Esophagus squamous epithelium (tissue), 5 donors: ENCODE results near the gene CFL1. TPM values are rescaled to one million over a fixed set of nuclear protein-coding genes. Genes with fewer than 3 reads are reported as not detected.
"Not testable (repeated sequence)": the region's sequence is repeated elsewhere in the genome, so short reads cannot be mapped to it uniquely, and the experiment has no call there.

Experiments
- DNase-seq: peaks from one replicate; lab custom pipeline; 2025; lab: John Stamatoyannopoulos, UW
- H3K27ac ChIP-seq, 4 donors: fragments of 200-600 bp; sonication (generic); one replicate each; pipeline ENCODE4 v1.5.1; 2016 to 2019; ENCODE audit warnings: mild to moderate bottlenecking in 1 of 4
- H3K27me3 ChIP-seq, 4 donors: fragments of 200-600 bp; sonication (generic); 1 replicate in 3 of 4; 2 replicates in 1 of 4; pipeline versions ENCODE4 v1.5.1 to v1.6.0; 2017 to 2021; ENCODE audit warnings: antibody characterized with exemption in 1 of 4
- H3K36me3 ChIP-seq, 3 donors: fragments of 200-600 bp; sonication (generic); one replicate each; pipeline ENCODE4 v1.5.1; 2016 to 2019
- H3K4me1 ChIP-seq, 3 donors: fragments of 200-600 bp; sonication (generic); one replicate each; pipeline ENCODE4 v1.5.1; 2017 to 2019
- H3K4me3 ChIP-seq, 4 donors: fragments of 200-600 bp; sonication (generic); 1 replicate in 3 of 4; 2 replicates in 1 of 4; pipeline ENCODE4 v1.5.1; 2016 to 2019; ENCODE audit warnings: mild to moderate bottlenecking in 2 of 4, moderate library complexity in 1 of 4
- H3K9me3 ChIP-seq, 3 donors: fragments of 200-600 bp; sonication (generic); one replicate each; pipeline ENCODE4 v1.5.1; 2016 to 2019
- CTCF ChIP-seq, 6 experiments: fragments of 450-650 bp in 4 of 6; fragments of 200-600 bp in 2 of 6; sonication (generic) in 2 of 6; IDR thresholded peaks; one replicate each; pipeline ENCODE4 v1.5.1; 2016 to 2019; ENCODE audit warnings: antibody characterized with exemption in 6 of 6, mild to moderate bottlenecking in 4 of 6, moderate library complexity in 4 of 6
- POLR2A ChIP-seq, 4 donors: fragments of 450-650 bp; IDR thresholded peaks; one replicate each; pipeline ENCODE4 v1.6.1; 2017; ENCODE audit warnings: antibody characterized with exemption in 4 of 4, mild to moderate bottlenecking in 4 of 4, moderate library complexity in 3 of 4
- WGBS, 2 donors: methylation state at CpG; one replicate each; pipeline ENCODE4 v1.1.5; 2018; 5-methylcytosine and 5-hydroxymethylcytosine counted together
- intact Hi-C: fragments of 100-400 bp; cut with DNase I; formaldehyde crosslinking; loops from one replicate; pipeline ENCODE4 v1.15.0; 2022
- total RNA-seq, 4 donors: library from RNA; depleted of rRNA; stranded (reverse); fragments of >200 nt; gene quantifications; one replicate each; pipeline ENCODE4 v1.1.0, GENCODE V29; 2016
- donor health status: DM: yes; HTN: yes; CAD: no.

The CFL1 gene
- total RNA-seq, 4 donors from 2014 or later, result 453 to 833 (median 750) TPM

- H3K36me3 ChIP-seq, result peaks cover 0 to 23% (median 0%) of the 10 kb centered on the region in 3 donors
- H3K4me1 ChIP-seq, result peaks cover 36 to 75% (median 38%) of the 10 kb centered on the region in 3 donors
- intact Hi-C loops, result no loop called here
- H3K4me3 ChIP-seq, result no peak overlapping the region
- peaks cover 0 to 11% (median 0%) of the 10 kb centered on the region in 4 donors for H3K27me3 ChIP-seq
- no peaks in the 10 kb centered on the region for H3K9me3 ChIP-seq
- TF ChIP-seq POLR2A (IDR thresholded peaks at IDR 0.05) (no peak), CTCF (IDR thresholded peaks at IDR 0.05) (no peak)
- 80 to 91% methylated on average over 7 to 8 of the region's 14 CpGs for WGBS, 2 donors
- DNase-seq, result no peak
- H3K27ac ChIP-seq, result no peak overlapping the region
Measured at GRCh38 chr11:65896034-65896999, 38.3 kb upstream of the CFL1 start.

GRCh38 chr11:65895482-65895981, 37.6 kb upstream of the CFL1 start:
- H3K36me3 ChIP-seq, result peaks cover 0 to 23% (median 0%) of the 10 kb centered on the region in 3 donors
- peaks cover 0 to 11% (median 0%) of the 10 kb centered on the region in 4 donors for H3K27me3 ChIP-seq
- WGBS, 2 donors, result 74 to 75% methylated on average over 5 of the region's 5 CpGs
- no peak for DNase-seq
- intact Hi-C loops, result no loop called here
- no peak overlapping the region for H3K27ac ChIP-seq
- TF ChIP-seq CTCF (IDR thresholded peaks at IDR 0.05), result no peak
- no peak for TF ChIP-seq POLR2A (IDR thresholded peaks at IDR 0.05)
- peaks cover 39 to 76% (median 41%) of the 10 kb centered on the region in 3 donors for H3K4me1 ChIP-seq
- no peak overlapping the region for H3K4me3 ChIP-seq
- no peaks in the 10 kb centered on the region for H3K9me3 ChIP-seq

GRCh38 chr11:65894034-65894591, 36.1 kb upstream of the CFL1 start:
- DNase-seq, result no peak
- intact Hi-C loops, result no loop called here
- WGBS, 2 donors, result 58 to 83% methylated on average over 6 to 11 of the region's 16 CpGs
- peak overlapping the region in 3 of 4 donors; percentile 11 to 54 (median 15) for H3K4me3 ChIP-seq
- H3K36me3 ChIP-seq, result peaks cover 0 to 23% (median 0%) of the 10 kb centered on the region in 3 donors
- H3K27ac ChIP-seq, result peak overlapping the region; percentile 68 to 98 (median 97)
- TF ChIP-seq CTCF (IDR thresholded peaks at IDR 0.05) (no peak), POLR2A (IDR thresholded peaks at IDR 0.05) (peak in 1 of 4 donors; percentile 33)
- peaks cover 45 to 76% (median 45%) of the 10 kb centered on the region in 3 donors for H3K4me1 ChIP-seq
- H3K9me3 ChIP-seq, result no peaks in the 10 kb centered on the region
- H3K27me3 ChIP-seq, result peaks cover 0 to 2% (median 0%) of the 10 kb centered on the region in 4 donors

- no peaks in the 10 kb centered on the region for H3K27me3 ChIP-seq
- H3K4me3 ChIP-seq, result peak overlapping the region in 1 of 4 donors; percentile 83
- H3K36me3 ChIP-seq, result peaks cover 0 to 23% (median 0%) of the 10 kb centered on the region in 3 donors
- 62 to 78% methylated on average over 7 to 9 of the region's 10 CpGs for WGBS, 2 donors
- peaks cover 46 to 76% (median 52%) of the 10 kb centered on the region in 3 donors for H3K4me1 ChIP-seq
- no peak for TF ChIP-seq CTCF (IDR thresholded peaks at IDR 0.05)
- no peak for TF ChIP-seq POLR2A (IDR thresholded peaks at IDR 0.05)
- no peaks in the 10 kb centered on the region for H3K9me3 ChIP-seq
- peak overlapping the region; percentile 93 to 98 (median 97) for H3K27ac ChIP-seq
- intact Hi-C loops, result no loop called here
- DNase-seq, result no peak
Measured at GRCh38 chr11:65892661-65893317, 34.8 kb upstream of the CFL1 start.

- H3K36me3 ChIP-seq, result peaks cover 0 to 24% (median 0%) of the 10 kb centered on the region in 3 donors
- H3K27ac ChIP-seq, result peak overlapping the region; percentile 93 to 98 (median 97)
- peaks cover 53 to 78% (median 57%) of the 10 kb centered on the region in 3 donors for H3K4me1 ChIP-seq
- intact Hi-C loops, H3K27me3 ChIP-seq, H3K9me3 ChIP-seq, DNase-seq: not testable (repeated sequence)
- WGBS, 2 donors, result 69% methylated on average over 5 of the region's 5 CpGs; no CpG with 5 or more reads in 1 of the 2 donors
- peak overlapping the region in 3 of 4 donors; percentile 83 to 90 (median 83) for H3K4me3 ChIP-seq
Measured at GRCh38 chr11:65892137-65892540, 34.2 kb upstream of the CFL1 start.
